ENCODE measurements around the gene MME. TPM values are rescaled to one million over a fixed set of nuclear protein-coding genes. Genes with fewer than 3 reads are reported as not detected.
"Not testable (repeated sequence)": the region's sequence is repeated elsewhere in the genome, so short reads cannot be mapped to it uniquely, and the experiment has no call there.

MME gene
- total RNA-seq, 1 donor from 2014 or later, result 31.7 TPM

DNA sequence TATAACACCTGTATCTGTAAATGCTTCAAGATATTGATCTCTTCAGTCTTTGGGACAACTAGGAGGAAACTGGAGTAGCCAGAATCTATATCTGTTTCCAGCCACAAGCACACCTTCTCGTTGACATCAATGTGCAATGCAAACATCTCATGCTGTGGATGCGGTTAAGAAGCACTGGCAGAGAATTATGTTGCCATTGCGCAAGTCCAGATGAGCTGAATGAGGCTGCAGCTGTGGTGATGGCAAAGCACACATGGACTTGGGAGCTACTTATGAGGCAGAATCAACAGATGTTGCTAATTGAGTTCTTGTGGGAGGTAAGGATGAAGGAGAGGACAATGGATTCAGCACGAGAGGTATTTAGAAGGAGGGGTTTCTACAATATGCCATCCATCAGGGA lies 122.5 kb downstream of the MME start:
- H3K4me1 Mint-ChIP-seq, result no peaks in the 10 kb centered on the region
- TF ChIP-seq CTCF (IDR thresholded peaks at IDR 0.05; ENCODE audit: unreplicated experiment), result no peak
- no peaks in the 10 kb centered on the region for H3K36me3 Mint-ChIP-seq
- no peak overlapping the region for H3K4me3 Mint-ChIP-seq
- H3K27me3 Mint-ChIP-seq (ENCODE audit: low read depth), result no peaks in the 10 kb centered on the region
- no peak for DNase-seq (ENCODE audit: low spot score in 2 of 2, unreplicated experiment in 2 of 2)
- H3K27ac Mint-ChIP-seq, result no peak overlapping the region
- peaks cover 4% of the 10 kb centered on the region for H3K9me3 Mint-ChIP-seq

GRCh38 chr3:155204851-155205250 lies 124.7 kb downstream of the MME start:
- H3K27me3 Mint-ChIP-seq (ENCODE audit: low read depth), result no peaks in the 10 kb centered on the region
- DNase-seq (ENCODE audit: low spot score in 2 of 2, unreplicated experiment in 2 of 2), result no peak
- H3K4me1 Mint-ChIP-seq, result no peaks in the 10 kb centered on the region
- H3K9me3 Mint-ChIP-seq, result peaks cover 4% of the 10 kb centered on the region
- TF ChIP-seq CTCF (IDR thresholded peaks at IDR 0.05; ENCODE audit: unreplicated experiment), result no peak
- no peaks in the 10 kb centered on the region for H3K36me3 Mint-ChIP-seq
- H3K4me3 Mint-ChIP-seq, result no peak overlapping the region
- H3K27ac Mint-ChIP-seq, result no peak overlapping the region

GRCh38 chr3:155208183-155208800 lies 128.2 kb downstream of the MME start:
- Mint-ChIP-seq H3K27ac (no peak overlapping the region), H3K4me3 (no peak overlapping the region), H3K4me1 (peaks cover 11% of the 10 kb centered on the region), H3K36me3 (no peaks in the 10 kb centered on the region), H3K27me3 (ENCODE audit: low read depth) (no peaks in the 10 kb centered on the region), H3K9me3 (no peaks in the 10 kb centered on the region)
- DNase-seq (ENCODE audit: low spot score in 2 of 2, unreplicated experiment in 2 of 2), result no peak
- no peak for TF ChIP-seq CTCF (IDR thresholded peaks at IDR 0.05; ENCODE audit: unreplicated experiment)

DNA sequence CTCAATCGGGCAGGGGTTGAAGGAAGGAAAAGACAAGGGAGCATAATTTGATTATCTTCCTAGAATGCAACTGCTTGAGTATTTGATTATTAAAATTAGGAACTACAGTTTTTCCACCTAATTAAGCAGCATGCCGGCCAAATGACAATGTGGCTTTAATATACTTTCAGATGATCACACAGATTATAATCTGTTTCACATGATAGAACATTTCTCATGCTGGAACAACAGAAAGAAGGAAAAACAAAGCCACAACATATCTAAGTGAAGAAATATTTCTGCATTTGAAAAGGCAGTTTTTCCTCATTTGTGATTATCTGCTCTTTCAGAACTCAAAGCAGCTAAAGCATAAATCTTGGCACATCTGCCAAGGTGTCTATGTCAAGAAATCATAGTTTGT lies 130.6 kb downstream of the MME start:
- no peaks in the 10 kb centered on the region for H3K9me3 Mint-ChIP-seq
- peaks cover 11% of the 10 kb centered on the region for H3K4me1 Mint-ChIP-seq
- H3K36me3 Mint-ChIP-seq, result no peaks in the 10 kb centered on the region
- no peak overlapping the region for H3K4me3 Mint-ChIP-seq
- no peak overlapping the region for H3K27ac Mint-ChIP-seq
- DNase-seq (ENCODE audit: low spot score in 2 of 2, unreplicated experiment in 2 of 2), result no peak
- no peak for TF ChIP-seq CTCF (IDR thresholded peaks at IDR 0.05; ENCODE audit: unreplicated experiment)
- H3K27me3 Mint-ChIP-seq (ENCODE audit: low read depth), result no peaks in the 10 kb centered on the region

- no peaks in the 10 kb centered on the region for H3K27me3 Mint-ChIP-seq (ENCODE audit: low read depth)
- no peak for TF ChIP-seq CTCF (IDR thresholded peaks at IDR 0.05; ENCODE audit: unreplicated experiment)
- H3K27ac Mint-ChIP-seq, result no peak overlapping the region
- no peak overlapping the region for H3K4me3 Mint-ChIP-seq
- H3K4me1 Mint-ChIP-seq, result peaks cover 11% of the 10 kb centered on the region
- no peak for DNase-seq (ENCODE audit: low spot score in 2 of 2, unreplicated experiment in 2 of 2)
- H3K36me3 Mint-ChIP-seq, result no peaks in the 10 kb centered on the region
- no peaks in the 10 kb centered on the region for H3K9me3 Mint-ChIP-seq
These were observed 131.1 kb downstream of the MME start for GRCh38 chr3:155211266-155211665.

- no peak overlapping the region for H3K4me3 Mint-ChIP-seq
- no peak for DNase-seq (ENCODE audit: low spot score in 2 of 2, unreplicated experiment in 2 of 2)
- no peaks in the 10 kb centered on the region for H3K27me3 Mint-ChIP-seq (ENCODE audit: low read depth)
- no peak for TF ChIP-seq CTCF (IDR thresholded peaks at IDR 0.05; ENCODE audit: unreplicated experiment)
- no peaks in the 10 kb centered on the region for H3K36me3 Mint-ChIP-seq
- no peak overlapping the region for H3K27ac Mint-ChIP-seq
- H3K9me3 Mint-ChIP-seq, result no peaks in the 10 kb centered on the region
- peaks cover 11% of the 10 kb centered on the region for H3K4me1 Mint-ChIP-seq
These were observed 131.8 kb downstream of the MME start for GRCh38 chr3:155211940-155212339.

DNA sequence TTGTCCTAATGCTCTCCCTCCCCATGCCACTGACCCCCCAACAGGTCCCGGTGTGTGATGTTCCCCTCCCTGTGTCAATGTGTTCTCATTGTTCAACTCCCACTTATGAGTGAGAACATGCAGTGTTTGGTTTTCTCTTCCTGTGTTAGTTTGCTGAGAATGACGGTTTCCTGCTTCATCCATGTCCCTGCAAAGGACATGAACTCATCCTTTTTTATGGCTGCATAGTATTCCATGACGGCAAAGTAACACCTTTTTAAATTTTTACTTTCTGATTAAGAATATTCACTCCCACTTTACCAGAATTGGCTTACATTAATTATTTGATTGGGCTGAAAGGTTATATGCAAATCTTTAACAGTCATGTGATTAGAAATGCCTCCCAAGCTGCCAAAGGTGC lies 135.9 kb downstream of the MME start:
- peaks cover 20% of the 10 kb centered on the region for H3K4me1 Mint-ChIP-seq
- not testable (repeated sequence) for DNase-seq (ENCODE audit: low spot score in 2 of 2, unreplicated experiment in 2 of 2); H3K36me3 Mint-ChIP-seq; H3K27me3 Mint-ChIP-seq (ENCODE audit: low read depth); H3K9me3 Mint-ChIP-seq; H3K4me3 Mint-ChIP-seq; H3K27ac Mint-ChIP-seq
